Measurements from ENCODE around the gene ARHGDIG. TPM values are rescaled to one million over a fixed set of nuclear protein-coding genes. Genes with fewer than 3 reads are reported as not detected.

The ARHGDIG gene
- total RNA-seq, 6 experiments from 2014 or later: not detected

GRCh38 chr16:287981-288920, 7.9 kb downstream of the ARHGDIG start:
- peaks cover 0 to 4% (median 0%) of the 10 kb centered on the region in 4 donors for H3K36me3 ChIP-seq
- no peaks in the 10 kb centered on the region for H3K27me3 ChIP-seq
- H3K27ac ChIP-seq: no peak overlapping the region
- intact Hi-C loops (cut with DNase I): no loop called here
- no peak overlapping the region for H3K4me3 ChIP-seq
- ATAC-seq (no peak), DNase-seq (no peak)
- no peaks in the 10 kb centered on the region for H3K9me3 ChIP-seq
- no peaks in the 10 kb centered on the region for H3K4me1 ChIP-seq
- WGBS (ENCODE audit: insufficient coverage, low coverage, low lambda C conversion rate, missing lambda C conversion rate): 95% methylated on average over 14 of the region's 33 CpGs
- TF ChIP-seq POLR2A (IDR thresholded peaks at IDR 0.05): no peak

- H3K27ac ChIP-seq: no peak overlapping the region
- H3K36me3 ChIP-seq: peaks cover 0 to 4% (median 0%) of the 10 kb centered on the region in 4 donors
- ATAC-seq (no peak), DNase-seq (no peak)
- H3K27me3 ChIP-seq: no peaks in the 10 kb centered on the region
- no peaks in the 10 kb centered on the region for H3K9me3 ChIP-seq
- no CpG with 5 or more reads among the region's 22 CpGs for whole genome bisulfite sequencing (ENCODE audit: insufficient coverage, low coverage, low lambda C conversion rate, missing lambda C conversion rate)
- intact Hi-C loops (cut with DNase I): no loop called here
- H3K4me1 ChIP-seq: no peaks in the 10 kb centered on the region
- no peak overlapping the region for H3K4me3 ChIP-seq
- no peak for TF ChIP-seq CTCF (IDR thresholded peaks at IDR 0.05)
- TF ChIP-seq POLR2A (IDR thresholded peaks at IDR 0.05): no peak
These were observed 9.1 kb downstream of the ARHGDIG start for GRCh38 chr16:289395-289997.

GRCh38 chr16:290015-290680, 9.8 kb downstream of the ARHGDIG start:
- Histone ChIP-seq H3K36me3 (peaks cover 0 to 4% (median 0%) of the 10 kb centered on the region in 4 donors), H3K27ac (no peak overlapping the region), H3K9me3 (no peaks in the 10 kb centered on the region), H3K4me1 (no peaks in the 10 kb centered on the region), H3K4me3 (no peak overlapping the region), H3K27me3 (no peaks in the 10 kb centered on the region)
- ATAC-seq: no peak
- DNase-seq: no peak
- intact Hi-C loops (cut with DNase I): no loop called here
- TF ChIP-seq CTCF (IDR thresholded peaks at IDR 0.05) (no peak), POLR2A (IDR thresholded peaks at IDR 0.05) (no peak)
- 96% methylated on average over 7 of the region's 25 CpGs for whole genome bisulfite sequencing (ENCODE audit: insufficient coverage, low coverage, low lambda C conversion rate, missing lambda C conversion rate)

GRCh38 chr16:290681-291405, 10.5 kb downstream of the ARHGDIG start:
- DNase-seq (no peak), ATAC-seq (no peak)
- Histone ChIP-seq H3K4me1 (no peaks in the 10 kb centered on the region), H3K9me3 (no peaks in the 10 kb centered on the region), H3K36me3 (peaks cover 0 to 4% (median 0%) of the 10 kb centered on the region in 4 donors), H3K27ac (no peak overlapping the region), H3K27me3 (no peaks in the 10 kb centered on the region), H3K4me3 (no peak overlapping the region)
- no CpG with 5 or more reads among the region's 50 CpGs for WGBS (ENCODE audit: insufficient coverage, low coverage, low lambda C conversion rate, missing lambda C conversion rate)
- TF ChIP-seq POLR2A (IDR thresholded peaks at IDR 0.05) (no peak), CTCF (IDR thresholded peaks at IDR 0.05) (no peak)
- intact Hi-C loops (cut with DNase I): no loop called here

Measured in right lobe of liver (tissue), 6 donors.